Heart right ventricle (tissue), 16 donors: ENCODE data around the gene TWF2. TPM values are rescaled to one million over a fixed set of nuclear protein-coding genes. Genes with fewer than 3 reads are reported as not detected.

Experiments used
- ATAC-seq, 8 donors: fragments of 200-7000 bp; cut with Tn5 transposase; one replicate each; pipeline ENCODE4 v1.9.1; 2020; ENCODE audit warnings: mild to moderate bottlenecking in 8 of 8, moderate library complexity in 8 of 8, moderate number of reproducible peaks in 1 of 8
- DNase-seq, 2 donors: peaks; one replicate each; pipeline ENCODE4 v3.0.0-alpha.2; 2020
- H3K27ac ChIP-seq, 10 donors: fragments of 200-600 bp; sonication (generic) in 2 of 10; one replicate each; pipeline versions ENCODE4 v1.5.0 to v1.8.0; 2020 to 2022; ENCODE audit warnings: mild to moderate bottlenecking in 3 of 10
- H3K27me3 ChIP-seq, 7 donors: fragments of 200-600 bp; one replicate each; pipeline ENCODE4 v1.8.0; 2021 to 2022; ENCODE audit warnings: mild to moderate bottlenecking in 2 of 7
- H3K36me3 ChIP-seq, 9 donors: fragments of 200-600 bp; sonication (generic) in 1 of 9; one replicate each; pipeline versions ENCODE4 v1.5.0 to v1.8.0; 2020 to 2022; ENCODE audit warnings: mild to moderate bottlenecking in 2 of 9
- H3K4me1 ChIP-seq, 9 donors: fragments of 200-600 bp; sonication (generic) in 1 of 9; one replicate each; pipeline versions ENCODE4 v1.5.0 to v1.8.0; 2020 to 2022; ENCODE audit warnings: mild to moderate bottlenecking in 4 of 9
- H3K4me3 ChIP-seq, 10 donors: fragments of 200-600 bp; sonication (generic) in 2 of 10; one replicate each; pipeline versions ENCODE4 v1.5.0 to v1.8.0; 2020 to 2022; ENCODE audit warnings: mild to moderate bottlenecking in 7 of 10, moderate library complexity in 2 of 10
- H3K9me3 ChIP-seq, 11 donors: fragments of 200-600 bp in 10 of 11; sonication (generic) in 2 of 11; one replicate each; pipeline versions ENCODE4 v1.5.0 to v1.8.0; 2013 to 2022; ENCODE audit warnings: mild to moderate bottlenecking in 2 of 11, control low read depth in 1 of 11, moderate library complexity in 1 of 11
- WGBS, 2 donors: extraction: QIAGEN DNeasy Blood & Tissue Kit; methylation state at CpG; one replicate each; pipeline ENCODE4 v1.1.7; 2013; ENCODE audit warnings: inconsistent platforms in 1 of 2; 5-methylcytosine and 5-hydroxymethylcytosine counted together
- intact Hi-C, 10 donors: fragments of 100-400 bp; cut with DNase I; formaldehyde crosslinking; loops; one replicate each; pipeline versions ENCODE4 v1.11.1 to v1.14.2; 2022
- polyA plus RNA-seq, 2 donors: library from polyadenylated mRNA; stranded (reverse); fragments of 200-250 nt; gene quantifications; one replicate each; pipeline ENCODE4 v1.2.3, GENCODE V29; 2013
- total RNA-seq, 10 donors: library from RNA; stranded (reverse); fragmentation: NEBNext Ultra II Directional in 3 of 10; extraction: Animal tissue kit (Norgen Biotek cat#: 25700) in 3 of 10; gene quantifications; one replicate each; pipeline versions ENCODE4 v1.2.1 to v1.2.4, GENCODE V29; 2021 to 2023
- TF ChIP-seq, protein P1 (sequence below), 9 donors: fragments of 200-600 bp; sonication (generic) in 2 of 9; IDR thresholded peaks; one replicate each; pipeline versions ENCODE4 v1.5.0 to v1.8.0; 2021 to 2022; ENCODE audit warnings: antibody characterized with exemption in 9 of 9, mild to moderate bottlenecking in 5 of 9, moderate library complexity in 1 of 9
- donor health status: Arrhythmogenic right ventricular cardiomyopathy.
- donor health status: ischemic (EF 13 %, LVEDD 7.1; RV severe dilation, severe dysfunction).
- donor health status: healthy with polysubstance abuse.
- donor health status: DM: no; HTN: yes; CAD: no.
- donor health status: DM: no; HTN: no; CAD: no.
- donor health status: ischemic (EF 25% LVEDD 6.9; RV normal size, moderate dysfunction).
- donor health status: ischemic (EF 25% LVEDD 5.7; RV mildly dilated, moderate dysfunction).
- donor health status: healthy.
- donor health status: DM: yes; HTN: yes; CAD: no.
- donor health status: Ischemic cardiomyopathy.
- donor health status: ischemic (EF 35%, LVEDD 5.7; RV mildly dilated, moderate dysfunction).
- donor health status: nonischemic (EF 11% LVEDD 7.7; RV severe dilation, severe dysfunction).
- donor health status: DM: yes; HTN: yes; CAD: no.
- donor health status: PGD.
- donor health status: ischemic (EF 29% LVEDD 5.4; RV normal size, mild dysfunction).
- donor health status: nonischemic (EF 23%, LVEDD 6.1; RV moderate dilation, normal function).

The TWF2 gene
- total and polyA plus RNA-seq, 12 donors = 44.7 to 148 (median 96.0) TPM

DNA sequence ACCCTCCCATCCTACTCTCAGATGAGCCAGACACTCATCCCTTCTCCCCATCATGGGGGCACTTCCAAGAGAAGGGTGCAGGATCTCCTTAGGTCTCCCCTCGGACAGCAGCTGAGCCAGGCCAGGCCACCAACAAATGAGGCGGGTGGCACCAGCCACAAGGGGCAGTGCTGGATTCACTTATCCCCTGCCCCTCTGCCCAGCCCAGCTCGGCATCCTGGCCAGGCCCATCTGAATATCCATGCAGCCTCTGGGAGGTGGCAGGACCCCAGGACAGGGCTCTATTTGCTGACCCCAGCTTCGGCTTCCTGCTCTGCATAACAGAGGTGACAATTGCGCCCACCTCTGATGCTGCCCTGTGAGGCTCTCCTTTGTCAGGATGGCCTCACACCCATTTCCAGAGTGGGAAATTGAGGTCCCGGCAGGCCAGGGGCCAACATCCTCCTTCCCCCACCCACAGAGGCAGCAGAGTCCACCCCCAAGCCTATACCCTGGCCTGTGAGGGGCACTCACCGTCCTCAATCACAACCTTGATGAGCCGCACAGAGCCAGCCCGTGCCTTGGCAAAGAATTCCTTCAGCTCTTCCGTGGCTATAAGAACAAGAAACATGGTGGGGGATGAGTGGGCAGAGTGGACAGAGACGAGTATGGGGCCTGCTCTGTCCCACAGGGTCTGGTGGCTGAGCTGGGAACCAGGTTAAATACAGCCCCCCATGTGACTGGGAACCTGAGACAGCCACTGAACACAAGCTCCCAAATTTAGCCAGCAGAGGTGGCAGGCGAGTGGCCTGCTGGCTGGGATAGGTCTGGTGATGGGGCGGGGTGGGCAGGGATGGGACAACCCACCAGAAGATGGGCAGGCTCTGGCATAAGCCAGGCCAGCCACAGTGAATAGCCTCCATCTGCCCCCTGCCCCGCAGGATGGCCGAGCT lies 4.2 kb downstream of the TWF2 start:
- ATAC-seq (peak; percentile 1 to 55 (median 28)), DNase-seq (peak in 1 of 2 donors; percentile 69)
- Histone ChIP-seq H3K4me3 (peak overlapping the region in 9 of 10 donors; percentile 18 to 50 (median 41)), H3K4me1 (peaks cover 25 to 74% (median 60%) of the 10 kb centered on the region in 9 donors), H3K36me3 (peaks cover 0 to 58% (median 32%) of the 10 kb centered on the region in 9 donors), H3K9me3 (no peaks in the 10 kb centered on the region), H3K27ac (peak overlapping the region; percentile 24 to 96 (median 92)), H3K27me3 (no peaks in the 10 kb centered on the region)
- TF ChIP-seq, protein P1, sequence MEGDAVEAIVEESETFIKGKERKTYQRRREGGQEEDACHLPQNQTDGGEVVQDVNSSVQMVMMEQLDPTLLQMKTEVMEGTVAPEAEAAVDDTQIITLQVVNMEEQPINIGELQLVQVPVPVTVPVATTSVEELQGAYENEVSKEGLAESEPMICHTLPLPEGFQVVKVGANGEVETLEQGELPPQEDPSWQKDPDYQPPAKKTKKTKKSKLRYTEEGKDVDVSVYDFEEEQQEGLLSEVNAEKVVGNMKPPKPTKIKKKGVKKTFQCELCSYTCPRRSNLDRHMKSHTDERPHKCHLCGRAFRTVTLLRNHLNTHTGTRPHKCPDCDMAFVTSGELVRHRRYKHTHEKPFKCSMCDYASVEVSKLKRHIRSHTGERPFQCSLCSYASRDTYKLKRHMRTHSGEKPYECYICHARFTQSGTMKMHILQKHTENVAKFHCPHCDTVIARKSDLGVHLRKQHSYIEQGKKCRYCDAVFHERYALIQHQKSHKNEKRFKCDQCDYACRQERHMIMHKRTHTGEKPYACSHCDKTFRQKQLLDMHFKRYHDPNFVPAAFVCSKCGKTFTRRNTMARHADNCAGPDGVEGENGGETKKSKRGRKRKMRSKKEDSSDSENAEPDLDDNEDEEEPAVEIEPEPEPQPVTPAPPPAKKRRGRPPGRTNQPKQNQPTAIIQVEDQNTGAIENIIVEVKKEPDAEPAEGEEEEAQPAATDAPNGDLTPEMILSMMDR (IDR thresholded peaks at IDR 0.05) = peak in 5 of 9 donors; percentile 16 to 43 (median 29)
- WGBS, 2 donors = 59 to 73% methylated on average over 15 of the region's 15 CpGs
- intact Hi-C loops = loop anchor here in 7 of 10 donors (5.0 to 10.0 kb wide), 7 partner anchors 38 to 220 kb away; partner anchors contain the start of genes WDR82 (in 5 of the 7), GLYCTK (in 1 of the 7), NISCH (in 1 of the 7) and TNNC1 (in 1 of the 7)

DNA sequence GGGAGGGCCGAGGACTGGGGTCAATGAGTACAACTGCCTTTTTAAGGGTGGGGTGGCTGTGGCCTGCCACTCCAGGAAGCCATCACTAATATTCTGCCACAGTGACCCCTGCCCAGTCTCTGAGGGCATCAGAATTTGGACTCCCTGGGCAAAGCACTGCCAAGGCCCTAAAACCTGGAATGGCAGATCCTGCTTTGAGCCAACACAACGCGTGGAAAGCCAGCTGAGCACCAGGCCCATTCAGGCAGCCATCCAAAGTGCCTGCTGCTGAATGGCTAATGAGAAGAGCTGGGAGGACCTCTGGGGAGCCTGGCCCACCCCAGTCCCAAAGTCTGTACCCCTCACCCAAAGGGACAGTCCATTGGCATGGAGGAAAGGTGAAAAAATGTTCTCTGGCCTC lies 5.0 kb downstream of the TWF2 start:
- peak in 7 of 8 donors; percentile 4 to 49 (median 20) for ATAC-seq
- TF ChIP-seq, protein P1 (IDR thresholded peaks at IDR 0.05) = no peak
- no peaks in the 10 kb centered on the region for H3K27me3 ChIP-seq
- 44 to 69% methylated on average over 3 of the region's 3 CpGs for WGBS, 2 donors
- peaks cover 25 to 71% (median 57%) of the 10 kb centered on the region in 9 donors for H3K4me1 ChIP-seq
- H3K27ac ChIP-seq = peak overlapping the region; percentile 24 to 96 (median 92)
- no peaks in the 10 kb centered on the region for H3K9me3 ChIP-seq
- intact Hi-C loops = loop anchor here in 4 of 10 donors (2.0 to 10.0 kb wide), 6 partner anchors 43 to 221 kb away; partner anchors contain the start of genes NISCH (in 1 of the 4), TNNC1 (in 1 of the 4) and WDR82 (in 1 of the 4)
- H3K4me3 ChIP-seq = peak overlapping the region in 8 of 10 donors; percentile 19 to 50 (median 42)
- peaks cover 0 to 67% (median 40%) of the 10 kb centered on the region in 9 donors for H3K36me3 ChIP-seq
- peak in 1 of 2 donors; percentile 73 for DNase-seq

DNA sequence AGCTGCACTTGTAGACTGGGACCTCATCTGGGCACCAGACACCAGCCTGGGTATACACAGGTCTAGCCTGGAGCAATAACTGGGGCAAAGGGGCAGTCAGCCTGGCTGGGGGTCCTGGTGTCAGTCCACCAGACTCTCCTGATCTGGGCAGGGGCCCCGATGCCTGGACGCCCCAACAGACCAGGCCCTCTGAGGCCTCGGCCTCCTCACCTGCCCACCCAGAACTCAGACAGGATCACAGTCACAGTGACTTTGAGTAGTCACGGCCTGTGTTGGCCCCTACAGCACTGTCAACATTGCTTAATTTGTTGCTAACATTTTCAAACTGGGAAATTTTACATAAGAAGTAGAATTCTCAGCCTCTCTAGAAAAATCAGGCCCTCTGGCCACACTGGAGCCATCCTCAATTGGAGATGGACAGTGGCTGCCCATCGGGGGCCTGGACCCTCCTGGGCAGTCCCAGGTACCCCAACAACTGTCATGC lies 5.8 kb downstream of the TWF2 start:
- TF ChIP-seq, protein P1 (IDR thresholded peaks at IDR 0.05) = no peak
- intact Hi-C loops = loop anchor here in 4 of 10 donors (2.0 to 10.0 kb wide), 6 partner anchors 44 to 222 kb away; partner anchors contain the start of genes NISCH (in 1 of the 4), TNNC1 (in 1 of the 4) and WDR82 (in 1 of the 4)
- ATAC-seq (no peak), DNase-seq (no peak)
- Histone ChIP-seq H3K4me3 (peak overlapping the region in 7 of 10 donors; percentile 25 to 49 (median 38)), H3K27me3 (no peaks in the 10 kb centered on the region), H3K4me1 (peaks cover 25 to 65% (median 54%) of the 10 kb centered on the region in 9 donors), H3K36me3 (peaks cover 0 to 75% (median 48%) of the 10 kb centered on the region in 9 donors), H3K9me3 (no peaks in the 10 kb centered on the region), H3K27ac (peak overlapping the region in 9 of 10 donors; percentile 44 to 96 (median 93))
- 89 to 91% methylated on average over 5 of the region's 5 CpGs for WGBS, 2 donors
